ENCODE results near the gene GNAS.

GNAS gene

GRCh38 chr20:58811334-58811733, 41.2 kb upstream of the GNAS start:
- in situ Hi-C loops (cut with HindIII; ENCODE audit: low sequenced_read_pairs): no loop called here
- H3K4me3 ChIP-seq (ENCODE audit: low read depth, low read length): no peak overlapping the region
- TF ChIP-seq CTCF (IDR thresholded peaks at IDR 0.05; ENCODE audit: low read depth, low read length, missing control alignments): no peak
- DNase-seq (ENCODE audit: low read depth): no peak

DNA sequence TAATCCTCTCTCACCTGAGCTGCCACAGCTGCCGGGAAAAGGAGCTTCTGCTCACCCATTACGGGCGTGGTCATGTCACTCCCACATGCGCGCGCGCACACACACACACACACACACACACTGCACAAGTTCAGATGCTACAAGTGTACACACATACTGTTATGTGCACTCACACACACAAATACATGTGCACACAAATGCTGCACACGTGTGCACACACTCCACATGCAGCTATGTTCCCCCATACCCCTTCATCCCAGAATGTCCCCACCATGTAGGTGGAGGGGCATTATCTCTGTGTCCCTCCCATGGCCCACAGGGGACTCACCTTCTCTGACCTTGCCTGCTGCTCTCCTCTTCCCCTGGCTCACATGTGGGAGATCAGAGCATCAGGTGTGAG, 39.1 kb upstream of the GNAS start:
- no peak overlapping the region for H3K4me3 ChIP-seq (ENCODE audit: low read depth, low read length)
- in situ Hi-C loops (cut with HindIII; ENCODE audit: low sequenced_read_pairs): no loop called here
- DNase-seq (ENCODE audit: low read depth): no peak
- TF ChIP-seq CTCF (IDR thresholded peaks at IDR 0.05; ENCODE audit: low read depth, low read length, missing control alignments): no peak

GRCh38 chr20:58815448-58815847, 37.1 kb upstream of the GNAS start:
- in situ Hi-C loops (cut with HindIII; ENCODE audit: low sequenced_read_pairs): no loop called here
- no peak for TF ChIP-seq CTCF (IDR thresholded peaks at IDR 0.05; ENCODE audit: low read depth, low read length, missing control alignments)
- no peak for DNase-seq (ENCODE audit: low read depth)
- no peak overlapping the region for H3K4me3 ChIP-seq (ENCODE audit: low read depth, low read length)

DNA sequence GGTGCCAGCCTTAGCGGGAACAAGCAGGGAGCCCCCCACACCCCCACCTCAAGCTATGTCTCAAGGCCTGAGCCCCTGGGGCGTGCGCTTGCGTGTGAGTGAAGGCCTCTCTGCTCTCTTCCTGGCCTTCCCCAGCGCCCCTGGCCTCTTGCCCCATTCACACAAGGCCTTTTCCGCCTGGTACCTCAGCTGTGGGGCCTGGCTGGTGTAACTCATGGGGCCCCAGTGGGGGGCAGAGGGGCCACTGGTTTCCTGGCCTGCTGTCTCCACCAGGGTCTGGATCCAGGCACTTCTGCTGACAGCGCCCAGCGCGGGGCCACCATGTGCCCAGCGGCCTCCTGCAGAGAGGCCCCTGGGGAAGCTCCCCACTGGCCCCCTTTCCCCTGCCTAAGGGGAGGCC, 36.5 kb upstream of the GNAS start:
- in situ Hi-C loops (cut with HindIII; ENCODE audit: low sequenced_read_pairs): no loop called here
- no peak for DNase-seq (ENCODE audit: low read depth)
- no peak for TF ChIP-seq CTCF (IDR thresholded peaks at IDR 0.05; ENCODE audit: low read depth, low read length, missing control alignments)
- H3K4me3 ChIP-seq (ENCODE audit: low read depth, low read length): no peak overlapping the region

DNA sequence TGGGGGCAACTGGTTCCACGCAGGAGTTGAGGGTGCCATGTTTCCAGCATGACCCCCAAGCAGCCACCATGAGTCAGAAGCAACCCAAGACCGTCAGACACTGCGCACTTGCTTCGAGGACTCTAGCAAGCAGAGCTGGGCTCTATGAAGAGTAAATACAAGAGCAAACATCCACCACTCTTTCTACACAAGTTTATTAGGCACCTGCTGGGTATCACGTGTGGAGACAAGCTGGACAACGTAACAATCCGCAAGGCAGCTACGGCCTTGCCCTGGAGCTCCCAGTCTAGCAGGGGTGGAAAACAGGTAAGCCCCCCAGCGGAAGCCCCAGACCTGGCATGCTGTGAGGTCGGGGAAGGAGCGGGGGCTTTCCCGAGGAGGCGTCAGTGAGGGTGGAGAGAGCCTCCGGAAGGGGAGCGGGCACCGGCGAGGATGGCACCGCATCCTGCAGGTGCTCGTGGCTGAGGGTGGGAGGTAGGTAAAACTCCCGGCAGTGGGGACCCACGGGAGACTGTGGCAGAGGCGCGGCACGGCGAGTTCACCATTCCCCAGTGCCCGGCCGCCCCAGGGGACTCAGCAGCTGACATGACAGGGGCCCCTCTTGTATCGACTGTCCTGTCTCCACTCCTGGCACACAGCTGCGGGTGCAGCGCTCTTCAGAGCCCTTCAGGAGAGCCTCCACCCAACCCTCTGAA, 35.4 kb upstream of the GNAS start:
- no peak overlapping the region for H3K4me3 ChIP-seq (ENCODE audit: low read depth, low read length)
- no peak for DNase-seq (ENCODE audit: low read depth)
- no peak for TF ChIP-seq CTCF (IDR thresholded peaks at IDR 0.05; ENCODE audit: low read depth, low read length, missing control alignments)
- in situ Hi-C loops (cut with HindIII; ENCODE audit: low sequenced_read_pairs): no loop called here

DNA sequence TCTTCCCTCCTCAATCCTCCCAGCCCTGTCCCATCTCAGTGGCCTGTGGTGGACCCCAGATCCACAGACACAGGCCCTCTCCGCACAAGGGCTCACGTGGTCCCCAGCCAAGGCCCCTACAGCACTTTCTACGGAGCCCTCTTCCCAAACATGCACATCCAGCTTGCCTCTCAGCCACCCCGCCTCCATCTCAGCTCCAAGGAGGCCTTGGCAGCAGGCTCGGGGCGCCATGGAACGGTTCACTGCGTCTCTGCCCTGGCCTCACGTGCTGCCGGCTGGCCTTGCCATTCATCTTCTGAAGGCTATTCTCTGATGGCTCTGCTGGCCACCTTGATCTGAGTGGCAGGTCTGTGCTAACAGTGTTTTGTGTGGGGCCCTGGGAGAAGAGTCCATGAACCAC, 34.8 kb upstream of the GNAS start:
- in situ Hi-C loops (cut with HindIII; ENCODE audit: low sequenced_read_pairs): no loop called here
- DNase-seq (ENCODE audit: low read depth): no peak
- TF ChIP-seq CTCF (IDR thresholded peaks at IDR 0.05; ENCODE audit: low read depth, low read length, missing control alignments): no peak
- no peak overlapping the region for H3K4me3 ChIP-seq (ENCODE audit: low read depth, low read length)

Data from astrocyte of the cerebellum (primary cell).